IMR-90 (cell line): ENCODE measurements around the gene ATXN10. TPM values are rescaled to one million over a fixed set of nuclear protein-coding genes. Genes with fewer than 3 reads are reported as not detected.
A peak's percentile ranks its signal among the peaks of the same experiment; 100 is the strongest.

Source experiments
- ATAC-seq: fragments of 200-7000 bp; cut with Tn5 transposase; 2 replicates; pipeline ENCODE4 v1.9.1; 2020; ENCODE audit warnings: low read depth, mild to moderate bottlenecking, moderate library complexity
- BruUV-seq: library from RNA; stranded (reverse); fragments of 400-500 nt; replicated peaks from 2 replicates; lab custom pipeline; 2021; lab: Mats Ljungman, UMichigan
- CTCF ChIA-PET: fragments of 300-600 bp; formaldehyde crosslinking; extraction: SDS; loops from one replicate; lab custom pipeline; 2021; ENCODE audit warnings: antibody characterized with exemption; lab: Yijun Ruan, JAX
- POLR2A ChIA-PET: fragments of 300-600 bp; sonication (Branson Sonifier 250); formaldehyde crosslinking; loops from one replicate; lab custom pipeline; 2022; ENCODE audit warnings: antibody characterized with exemption; ENCODE audit not compliant: unreplicated experiment; lab: Charles Lee
- DNase-seq: peaks from one replicate; pipeline ENCODE4 v3.0.0; 2013
- H2AFZ ChIP-seq: replicated peaks from 2 replicates; pipeline ENCODE3; 2013; ENCODE audit warnings: low read length, mild to moderate bottlenecking; ENCODE audit not compliant: poor library complexity
- H2AK5ac ChIP-seq: 2 replicates; pipeline ENCODE4 v1.6.1; 2013; ENCODE audit warnings: low read depth, low read length, inconsistent platforms
- H2AK9ac ChIP-seq: replicated peaks from 2 replicates; pipeline ENCODE3; 2013; ENCODE audit warnings: mild to moderate bottlenecking, low read depth, low read length, moderate library complexity; ENCODE audit not compliant: poor library complexity
- H2BK120ac ChIP-seq: 2 replicates; pipeline ENCODE4 v1.6.1; 2013; ENCODE audit warnings: low read depth, low read length, inconsistent platforms
- H2BK15ac ChIP-seq: 3 replicates; pipeline ENCODE4 v1.6.1; 2013; ENCODE audit warnings: low read depth, low read length, inconsistent platforms
- H2BK20ac ChIP-seq: 2 replicates; pipeline ENCODE4 v1.6.1; 2013; ENCODE audit warnings: low read depth, mild to moderate bottlenecking, inconsistent platforms, low read length, moderate library complexity
- H2BK5ac ChIP-seq: 2 replicates; pipeline ENCODE4 v1.6.1; 2013; ENCODE audit warnings: mild to moderate bottlenecking, low read depth, low read length, inconsistent platforms; ENCODE audit not compliant: poor library complexity, severe bottlenecking
- H3K14ac ChIP-seq: replicated peaks from 2 replicates; pipeline ENCODE4 v1.6.1; 2013; ENCODE audit warnings: low read depth, low read length, inconsistent platforms
- H3K18ac ChIP-seq: 2 replicates; pipeline ENCODE4 v1.6.1; 2013; ENCODE audit warnings: low read depth, low read length, control low read depth
- H3K23ac ChIP-seq: 2 replicates; pipeline ENCODE4 v1.6.1; 2013; ENCODE audit warnings: low read depth, low read length, inconsistent platforms
- H3K27ac ChIP-seq: 2 replicates; pipeline ENCODE4 v1.5.1; 2013; ENCODE audit warnings: mild to moderate bottlenecking, control low read depth, low read length; ENCODE audit not compliant: insufficient read depth
- H3K27me3 ChIP-seq: 2 replicates; pipeline ENCODE4 v1.6.1; 2013; ENCODE audit warnings: low read length; ENCODE audit not compliant: control insufficient read depth, insufficient read depth
- H3K36me3 ChIP-seq: 2 replicates; pipeline ENCODE4 v1.6.1; 2013; ENCODE audit warnings: low read length, mixed read lengths; ENCODE audit not compliant: control insufficient read depth, insufficient read depth
- H3K4ac ChIP-seq: 2 replicates; pipeline ENCODE4 v1.6.1; 2013; ENCODE audit warnings: low read depth, low read length, inconsistent platforms
- H3K4me1 ChIP-seq: 2 replicates; pipeline ENCODE4 v1.6.1; 2013; ENCODE audit warnings: low read length, mixed read lengths; ENCODE audit not compliant: control insufficient read depth, insufficient read depth
- H3K4me2 ChIP-seq: 2 replicates; pipeline ENCODE4 v1.6.1; 2013; ENCODE audit warnings: low read depth, mild to moderate bottlenecking, control low read depth, low read length, moderate library complexity
- H3K4me3 ChIP-seq: 2 replicates; pipeline ENCODE4 v1.5.1; 2013; ENCODE audit warnings: low read depth, mild to moderate bottlenecking, control low read depth, low read length, moderate library complexity; ENCODE audit not compliant: insufficient read depth
- H3K56ac ChIP-seq: 2 replicates; pipeline ENCODE4 v1.6.1; 2013; ENCODE audit warnings: low read length, inconsistent platforms; ENCODE audit not compliant: insufficient read depth; ENCODE audit errors: extremely low read depth
- H3K79me1 ChIP-seq, 2 experiments: 2 replicates each; pipeline ENCODE4 v1.6.1; 2013; ENCODE audit warnings: low read length in 2 of 2, inconsistent platforms in 1 of 2, low read depth in 1 of 2
- H3K9ac ChIP-seq: 2 replicates; pipeline ENCODE4 v1.6.1; 2013; ENCODE audit warnings: low read depth, low read length, control low read depth
- H3K9me1 ChIP-seq: 2 replicates; pipeline ENCODE4 v1.6.1; 2013; ENCODE audit warnings: low read length, inconsistent platforms; ENCODE audit not compliant: insufficient read depth
- H3K9me3 ChIP-seq: 2 replicates; pipeline ENCODE4 v1.6.1; 2013; ENCODE audit warnings: low read length; ENCODE audit not compliant: control insufficient read depth, insufficient read depth
- H4K20me1 ChIP-seq: 2 replicates; pipeline ENCODE4 v1.6.1; 2013; ENCODE audit warnings: low read length, inconsistent platforms; ENCODE audit not compliant: insufficient read depth
- H4K5ac ChIP-seq: 2 replicates; pipeline ENCODE4 v1.6.1; 2013; ENCODE audit warnings: mild to moderate bottlenecking, low read depth, low read length, control low read depth
- H4K8ac ChIP-seq, 2 experiments: 2 replicates each; pipeline ENCODE4 v1.6.1; 2013; ENCODE audit warnings: low read depth in 2 of 2, low read length in 2 of 2, control low read depth in 1 of 2, inconsistent platforms in 1 of 2
- H4K91ac ChIP-seq: 2 replicates; pipeline ENCODE4 v1.6.1; 2013; ENCODE audit warnings: low read depth, low read length, inconsistent platforms; ENCODE audit not compliant: insufficient read depth
- BHLHE40 ChIP-seq: fragments of 150-350 bp; IDR thresholded peaks from 2 replicates; pipeline ENCODE4 v1.6.1; 2016; ENCODE audit warnings: mild to moderate bottlenecking, low read depth, low read length
- CEBPB ChIP-seq: IDR thresholded peaks from 2 replicates; pipeline ENCODE4 v1.6.1; 2012; ENCODE audit warnings: low read depth, low read length, improper control_type of control experiment
- CHD1 ChIP-seq: IDR thresholded peaks from 2 replicates; pipeline ENCODE4 v1.6.1; 2012; ENCODE audit warnings: low read depth, low read length, improper control_type of control experiment
- CTCF ChIP-seq: conservative IDR thresholded peaks from 2 replicates; pipeline ENCODE4 v1.5.1; 2012; ENCODE audit warnings: mild to moderate bottlenecking, low read depth, low read length, improper control_type of control experiment
- ELK1 ChIP-seq: fragments of 150-350 bp; IDR thresholded peaks from 2 replicates; pipeline ENCODE4 v1.6.1; 2016; ENCODE audit warnings: low read depth, mild to moderate bottlenecking, low read length, moderate library complexity, borderline replicate concordance
- FOS ChIP-seq: fragments of 150-350 bp; IDR thresholded peaks from 2 replicates; pipeline ENCODE4 v1.6.1; 2016; ENCODE audit warnings: low read depth, low read length
- MAFK ChIP-seq: IDR thresholded peaks from 2 replicates; pipeline ENCODE4 v1.6.1; 2012; ENCODE audit warnings: low read depth, low read length, improper control_type of control experiment
- MAZ ChIP-seq: IDR thresholded peaks from 2 replicates; pipeline ENCODE4 v1.6.1; 2012; ENCODE audit warnings: low read depth, mild to moderate bottlenecking, low read length, improper control_type of control experiment, moderate library complexity, borderline replicate concordance
- MXI1 ChIP-seq: IDR thresholded peaks from 2 replicates; pipeline ENCODE4 v1.6.1; 2012; ENCODE audit warnings: low read depth, mild to moderate bottlenecking, low read length, moderate library complexity, borderline replicate concordance
- NFE2L2 ChIP-seq: fragments of 150-350 bp; IDR thresholded peaks from 2 replicates; pipeline ENCODE4 v1.6.1; 2016; ENCODE audit warnings: low read depth, mild to moderate bottlenecking, low read length
- POLR2A ChIP-seq: IDR thresholded peaks from 2 replicates; pipeline ENCODE4 v1.6.1; 2012; ENCODE audit warnings: mild to moderate bottlenecking, low read depth, low read length
- RAD21 ChIP-seq: IDR thresholded peaks from 2 replicates; pipeline ENCODE4 v1.6.1; 2012; ENCODE audit warnings: low read length, improper control_type of control experiment
- RCOR1 ChIP-seq: IDR thresholded peaks from 2 replicates; pipeline ENCODE4 v1.6.1; 2012; ENCODE audit warnings: mild to moderate bottlenecking, low read length, improper control_type of control experiment; ENCODE audit not compliant: insufficient replicate concordance
- RFX5 ChIP-seq: IDR thresholded peaks from 2 replicates; pipeline ENCODE4 v1.8.0; 2012; ENCODE audit warnings: low read depth, mild to moderate bottlenecking, low read length, moderate library complexity
- SMC3 ChIP-seq: fragments of 150-350 bp; IDR thresholded peaks from 2 replicates; pipeline ENCODE4 v1.6.1; 2016; ENCODE audit warnings: low read depth, mild to moderate bottlenecking, antibody characterized with exemption, low read length, moderate library complexity
- USF2 ChIP-seq: fragments of 150-350 bp; IDR thresholded peaks from 2 replicates; pipeline ENCODE4 v1.6.1; 2017; ENCODE audit warnings: mild to moderate bottlenecking, antibody characterized with exemption, low read length, low read depth
- WGBS, 2 experiments: methylation state at CpG; one replicate each; pipeline versions ENCODE4 v1.1.5 to v1.1.7; 2013; ENCODE audit warnings: missing lambda C conversion rate in 2 of 2; ENCODE audit not compliant: insufficient read length in 1 of 2; ENCODE audit errors: extremely low coverage in 2 of 2; 5-methylcytosine and 5-hydroxymethylcytosine counted together
- dilution Hi-C: fragments of 300-500 bp; cut with HindIII; formaldehyde crosslinking; loops from one replicate; pipeline ENCODE4 v1.14.3; 2018; ENCODE audit warnings: low sequenced_read_pairs; ENCODE audit not compliant: unreplicated experiment
- in situ Hi-C: fragments of 300-500 bp; cut with MboI; formaldehyde crosslinking; loops from 3 replicates; pipeline ENCODE4 v1.14.3; 2019; ENCODE audit warnings: low sequenced_read_pairs, inconsistent platforms, mixed read lengths
- intact Hi-C: fragments of 100-400 bp; cut with micrococcal nuclease; formaldehyde crosslinking; loops from 2 replicates; pipeline ENCODE4 v1.10.0; 2022
- polyA plus RNA-seq, 3 experiments: library from polyadenylated mRNA; depleted of rRNA; stranded (reverse); fragments of >200 nt; gene quantifications; 2 replicates each; pipeline ENCODE4 v1.2.3, GENCODE V29; 2012; ENCODE audit warnings: low replicate concordance in 1 of 3
- total RNA-seq: library from RNA; depleted of rRNA; stranded (reverse); fragments of >200 nt; gene quantifications from 2 replicates; pipeline ENCODE4 v1.2.3, GENCODE V29; 2012

The ATXN10 gene
- total and polyA plus RNA-seq, 2 of the 4 experiments (the other 2 are of a cell fraction) = 116 to 231 TPM

GRCh38 chr22:45690008-45690407 is 18.4 kb downstream of the ATXN10 start:
- Histone ChIP-seq H2BK15ac (peak overlapping the region; percentile 0; the same call in 1 of the 3 replicates), H3K4ac (peak overlapping the region; percentile 61; the same call in 1 of the 2 replicates), H3K79me1 (peaks cover 24 to 76% of the 10 kb centered on the region in 2 experiments), H2BK120ac (peak overlapping the region; percentile 67; the same call in 1 of the 2 replicates), H4K20me1 (peaks cover 22% of the 10 kb centered on the region), H4K91ac (0 out of 2 replicates have a peak overlapping the region, but pooled peaks have one; percentile 46), H3K9me1 (peaks cover 29% of the 10 kb centered on the region), H3K36me3 (peaks cover 15% of the 10 kb centered on the region), H2AK9ac (no peak overlapping the region), H3K23ac (no peak overlapping the region), H3K4me1 (peaks cover 32% of the 10 kb centered on the region), H2AFZ (no peak overlapping the region), H3K56ac (no peak overlapping the region), H3K18ac (peak overlapping the region; percentile 34), H2BK5ac (peak overlapping the region; percentile 96), H4K8ac (peak overlapping the region; percentile 59 to 73; a peak in 2 of 4 replicates), H4K5ac (no peak overlapping the region), H3K9me3 (no peaks in the 10 kb centered on the region), H3K27ac (peak overlapping the region; percentile 29; the same call in 1 of the 2 replicates), H2BK20ac (peak overlapping the region; percentile 11; the same call in 1 of the 2 replicates), H3K4me2 (no peak overlapping the region; the same call in 1 of the 2 replicates), H2AK5ac (peak overlapping the region; percentile 74), H3K27me3 (no peaks in the 10 kb centered on the region), H3K4me3 (no peak overlapping the region), H3K14ac (peak overlapping the region; percentile 65; the same call in 1 of the 2 replicates), H3K9ac (no peak overlapping the region)
- no peak for TF ChIP-seq MAZ
- no peak for TF ChIP-seq POLR2A
- TF ChIP-seq MXI1 = no peak
- TF ChIP-seq BHLHE40 = no peak
- no peak for TF ChIP-seq SMC3
- TF ChIP-seq FOS = no peak
- TF ChIP-seq RFX5 = no peak
- no peak for TF ChIP-seq CEBPB
- no peak for TF ChIP-seq NFE2L2
- TF ChIP-seq RCOR1 = no peak
- no peak for TF ChIP-seq RAD21
- no peak for TF ChIP-seq MAFK
- no peak for TF ChIP-seq CTCF
- TF ChIP-seq ELK1 = no peak
- TF ChIP-seq USF2 = no peak
- no peak for TF ChIP-seq CHD1
- in situ Hi-C loops = no loop called here
- DNase-seq (no peak), ATAC-seq (no peak)
- POLR2A ChIA-PET = no interaction called here
- dilution Hi-C loops = no loop called here
- WGBS, 2 experiments = 100% methylated on average over 1 of the region's 2 CpGs; no CpG with 5 or more reads in 1 of the 2 experiments
- intact Hi-C loops = no loop called here
- CTCF ChIA-PET = no interaction called here
- BruUV-seq = no TSS peak
